ENCODE measurements around the gene NCKAP5.
A peak's percentile ranks its signal among the peaks of the same experiment; 100 is the strongest.

NCKAP5 gene

DNA sequence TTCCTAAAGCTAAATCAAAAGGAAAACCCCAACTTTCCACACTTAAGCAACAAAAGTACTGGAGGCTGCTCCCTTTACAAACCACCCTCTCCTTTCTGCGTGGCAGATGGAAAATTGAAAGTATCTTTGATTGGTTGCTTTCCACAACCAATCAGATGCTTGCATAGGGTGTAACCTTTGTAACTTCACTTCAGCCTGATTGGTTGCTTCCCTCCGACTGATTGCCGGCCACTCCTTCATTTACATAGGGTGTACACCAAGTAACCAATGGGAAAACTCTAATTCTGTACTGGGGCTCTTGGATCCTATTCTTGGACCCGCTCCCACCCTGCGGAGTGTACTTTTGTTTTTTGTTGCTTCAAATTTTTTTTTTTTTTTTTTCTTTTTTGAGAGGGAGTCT lies 297.7 kb downstream of the NCKAP5 start:
- ChIA-PET POLR2A (no interaction called here), CTCF (interaction anchor here (2.4 kb wide), 1 partner anchor 290 kb away, joined by 6 read pairs; no protein-coding TSS in a partner anchor)
- TF ChIP-seq, protein P1, sequence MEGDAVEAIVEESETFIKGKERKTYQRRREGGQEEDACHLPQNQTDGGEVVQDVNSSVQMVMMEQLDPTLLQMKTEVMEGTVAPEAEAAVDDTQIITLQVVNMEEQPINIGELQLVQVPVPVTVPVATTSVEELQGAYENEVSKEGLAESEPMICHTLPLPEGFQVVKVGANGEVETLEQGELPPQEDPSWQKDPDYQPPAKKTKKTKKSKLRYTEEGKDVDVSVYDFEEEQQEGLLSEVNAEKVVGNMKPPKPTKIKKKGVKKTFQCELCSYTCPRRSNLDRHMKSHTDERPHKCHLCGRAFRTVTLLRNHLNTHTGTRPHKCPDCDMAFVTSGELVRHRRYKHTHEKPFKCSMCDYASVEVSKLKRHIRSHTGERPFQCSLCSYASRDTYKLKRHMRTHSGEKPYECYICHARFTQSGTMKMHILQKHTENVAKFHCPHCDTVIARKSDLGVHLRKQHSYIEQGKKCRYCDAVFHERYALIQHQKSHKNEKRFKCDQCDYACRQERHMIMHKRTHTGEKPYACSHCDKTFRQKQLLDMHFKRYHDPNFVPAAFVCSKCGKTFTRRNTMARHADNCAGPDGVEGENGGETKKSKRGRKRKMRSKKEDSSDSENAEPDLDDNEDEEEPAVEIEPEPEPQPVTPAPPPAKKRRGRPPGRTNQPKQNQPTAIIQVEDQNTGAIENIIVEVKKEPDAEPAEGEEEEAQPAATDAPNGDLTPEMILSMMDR (IDR thresholded peaks at IDR 0.05; ENCODE audit: insufficient read depth, low read length, missing control alignments): no peak
- no peak for DNase-seq (ENCODE audit: low read depth, low spot score)
- no peak overlapping the region for H3K4me3 ChIP-seq (ENCODE audit: low read depth, low read length)

GRCh38 chr2:133266926-133267590 lies 301.2 kb downstream of the NCKAP5 start:
- no peak for DNase-seq (ENCODE audit: low read depth, low spot score)
- ChIA-PET CTCF (interaction anchor here (0.7 to 1.4 kb wide), 3 partner anchors 293 to 577 kb away, joined by 3 to 8 read pairs (median 4); no protein-coding TSS in a partner anchor), POLR2A (no interaction called here)
- TF ChIP-seq, protein P1 (IDR thresholded peaks at IDR 0.05; ENCODE audit: insufficient read depth, low read length, missing control alignments): no peak
- H3K4me3 ChIP-seq (ENCODE audit: low read depth, low read length): peak overlapping the region; percentile 63

- CTCF ChIA-PET: interaction anchor here (1.4 to 5.6 kb wide), 3 partner anchors 295 to 578 kb away, joined by 8 to 74 read pairs (median 60); no protein-coding TSS in a partner anchor
- TF ChIP-seq, protein P1 (IDR thresholded peaks at IDR 0.05; ENCODE audit: insufficient read depth, low read length, missing control alignments): peak; percentile 12
- DNase-seq (ENCODE audit: low read depth, low spot score): no peak
- POLR2A ChIA-PET: no interaction called here
- peak overlapping the region; percentile 63 for H3K4me3 ChIP-seq (ENCODE audit: low read depth, low read length)
Measured at GRCh38 chr2:133266041-133266925, 302.0 kb downstream of the NCKAP5 start.

DNA sequence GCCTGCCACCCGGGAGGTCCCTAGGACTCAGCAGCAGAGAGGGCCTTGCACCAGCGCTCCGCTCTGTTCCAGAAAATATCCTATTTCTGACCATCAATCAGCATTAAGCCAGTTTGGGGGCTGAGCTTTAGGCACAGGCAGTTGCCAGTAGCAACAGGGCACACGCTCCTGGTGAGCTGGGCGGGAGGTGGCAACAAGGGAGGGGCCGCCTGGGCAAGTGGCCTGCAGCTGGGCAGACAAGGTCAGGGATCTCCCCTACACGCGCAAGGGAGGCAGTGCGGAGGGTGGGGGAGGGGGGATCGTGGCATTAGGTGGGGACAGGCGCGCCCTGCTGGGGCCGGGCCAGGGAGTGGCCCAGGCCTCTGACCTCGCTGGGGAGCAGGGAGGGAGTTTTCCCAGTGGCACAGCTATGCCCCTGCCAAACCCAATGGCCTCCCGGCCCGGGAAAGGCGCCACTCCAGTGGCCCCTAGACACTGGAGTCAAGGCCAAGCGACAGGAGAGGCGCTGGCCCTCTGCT lies 302.8 kb downstream of the NCKAP5 start:
- H3K4me3 ChIP-seq (ENCODE audit: low read depth, low read length): peak overlapping the region; percentile 63
- ChIA-PET CTCF (interaction anchor here (2.3 to 5.6 kb wide), 3 partner anchors 23 to 579 kb away, joined by 6 to 74 read pairs (median 60); no protein-coding TSS in a partner anchor), POLR2A (no interaction called here)
- TF ChIP-seq, protein P1 (IDR thresholded peaks at IDR 0.05; ENCODE audit: insufficient read depth, low read length, missing control alignments): no peak
- DNase-seq (ENCODE audit: low read depth, low spot score): no peak

GRCh38 chr2:133264989-133265401 lies 303.3 kb downstream of the NCKAP5 start:
- peak overlapping the region; percentile 63; the same call in 1 of the 2 replicates for H3K4me3 ChIP-seq (ENCODE audit: low read depth, low read length)
- CTCF ChIA-PET: interaction anchor here (1.0 to 5.6 kb wide), 5 partner anchors 9 to 579 kb away, joined by 3 to 74 read pairs (median 6); partner anchors contain the start of gene NCKAP5
- no peak for DNase-seq (ENCODE audit: low read depth, low spot score)
- TF ChIP-seq, protein P1 (IDR thresholded peaks at IDR 0.05; ENCODE audit: insufficient read depth, low read length, missing control alignments): no peak
- POLR2A ChIA-PET: no interaction called here

Measured in AG04449 (cell line).